ENCODE measurements around the gene AP5B1. TPM values are rescaled to one million over a fixed set of nuclear protein-coding genes. Genes with fewer than 3 reads are reported as not detected.
"Not testable (repeated sequence)": the region's sequence is repeated elsewhere in the genome, so short reads cannot be mapped to it uniquely, and the experiment has no call there.

AP5B1 gene
- total RNA-seq, 1 experiment from 2014 or later = 10.7 TPM

DNA sequence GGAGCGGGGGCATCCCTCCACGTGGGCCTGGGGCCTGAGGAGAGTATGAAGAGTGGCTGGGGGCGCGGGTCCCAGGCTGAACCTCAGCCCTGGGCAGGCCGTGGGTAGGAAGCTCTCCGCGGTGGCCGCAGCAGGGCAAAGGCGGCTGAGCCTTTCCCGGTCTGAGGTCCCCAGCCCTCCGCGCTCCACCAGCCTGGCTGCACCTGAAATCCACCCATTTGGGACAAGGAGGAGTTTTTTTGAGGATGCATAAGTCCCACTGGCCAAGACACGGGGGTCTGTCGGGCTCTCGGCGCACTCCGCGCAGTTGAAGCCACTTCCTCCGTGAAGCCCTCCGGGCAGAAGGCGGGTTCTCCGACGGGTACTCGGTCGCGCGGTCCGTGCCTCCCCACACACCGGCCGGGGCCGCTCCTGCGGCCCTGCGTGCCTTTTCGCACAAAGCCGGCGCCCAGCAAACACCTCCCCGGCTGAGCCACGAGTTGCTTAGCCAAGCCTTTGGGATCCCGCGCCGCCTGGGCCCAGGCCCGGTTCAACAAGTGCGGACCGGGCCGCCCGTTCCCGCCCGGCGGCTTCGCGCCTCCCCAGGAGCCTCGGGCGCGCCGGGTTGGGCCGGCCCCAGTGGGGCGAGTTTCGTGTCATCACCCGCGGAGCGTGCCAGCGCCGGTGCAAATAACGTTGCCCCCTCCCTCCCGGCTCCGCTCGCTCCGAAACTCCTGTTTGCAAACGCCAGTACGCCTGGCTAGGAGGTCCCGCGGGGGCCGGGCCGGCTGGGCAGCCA, 5.4 kb upstream of the AP5B1 start:
- no peak for DNase-seq (ENCODE audit: low read depth)

DNA sequence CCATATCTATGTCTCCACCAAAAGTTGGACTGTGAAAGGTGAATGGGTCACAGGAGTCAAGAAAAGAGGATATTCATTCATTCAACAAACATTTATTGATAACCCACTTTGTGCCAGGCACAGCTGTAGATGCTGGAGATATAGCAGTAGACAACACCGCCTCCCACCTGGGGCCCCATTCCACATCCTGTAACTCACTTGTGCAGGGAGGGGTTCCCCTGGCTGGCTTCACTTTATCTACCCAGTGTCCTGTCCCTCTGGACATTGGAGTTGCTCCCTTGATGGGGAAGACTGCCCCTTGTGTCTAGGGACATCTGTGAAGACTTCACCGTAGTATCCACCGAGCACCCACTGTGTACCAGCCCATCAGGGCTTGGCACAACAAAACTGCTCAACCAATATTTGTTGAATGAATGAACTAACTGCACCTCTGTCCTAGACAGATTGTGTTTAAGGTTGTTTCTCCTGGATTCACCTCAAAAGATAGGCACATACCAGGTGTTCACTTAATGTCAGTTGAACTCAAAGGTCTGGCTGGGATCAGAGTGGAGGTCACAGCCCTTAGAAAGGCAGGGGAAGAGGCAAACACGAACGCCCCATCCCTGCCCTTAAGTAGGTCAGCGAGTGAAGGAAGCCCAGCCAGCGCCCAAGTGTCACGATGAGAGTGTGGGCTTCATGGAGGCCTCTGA, 4.7 kb upstream of the AP5B1 start:
- DNase-seq (ENCODE audit: low read depth) = no peak

DNA sequence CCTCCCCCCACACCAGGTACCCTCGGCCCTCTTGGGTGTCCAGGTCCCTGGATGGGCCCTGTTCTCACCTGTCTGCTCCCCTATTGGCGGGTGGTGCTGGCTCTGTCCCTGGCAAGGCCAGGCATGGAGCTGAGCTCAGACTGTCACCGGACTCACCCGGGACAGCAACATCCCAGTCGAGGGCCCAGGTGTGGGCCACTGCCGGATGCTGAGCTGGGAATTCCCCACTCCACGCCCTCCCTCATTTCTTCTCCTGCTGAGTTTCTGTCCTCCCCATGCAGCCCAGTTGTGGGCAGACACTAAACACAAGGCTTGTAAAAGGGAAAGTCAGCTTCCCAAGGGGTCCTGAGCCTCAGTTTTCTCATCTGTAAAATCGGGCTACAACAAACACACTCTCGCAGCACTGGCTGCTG, 2.0 kb upstream of the AP5B1 start:
- no peak for DNase-seq (ENCODE audit: low read depth)

DNA sequence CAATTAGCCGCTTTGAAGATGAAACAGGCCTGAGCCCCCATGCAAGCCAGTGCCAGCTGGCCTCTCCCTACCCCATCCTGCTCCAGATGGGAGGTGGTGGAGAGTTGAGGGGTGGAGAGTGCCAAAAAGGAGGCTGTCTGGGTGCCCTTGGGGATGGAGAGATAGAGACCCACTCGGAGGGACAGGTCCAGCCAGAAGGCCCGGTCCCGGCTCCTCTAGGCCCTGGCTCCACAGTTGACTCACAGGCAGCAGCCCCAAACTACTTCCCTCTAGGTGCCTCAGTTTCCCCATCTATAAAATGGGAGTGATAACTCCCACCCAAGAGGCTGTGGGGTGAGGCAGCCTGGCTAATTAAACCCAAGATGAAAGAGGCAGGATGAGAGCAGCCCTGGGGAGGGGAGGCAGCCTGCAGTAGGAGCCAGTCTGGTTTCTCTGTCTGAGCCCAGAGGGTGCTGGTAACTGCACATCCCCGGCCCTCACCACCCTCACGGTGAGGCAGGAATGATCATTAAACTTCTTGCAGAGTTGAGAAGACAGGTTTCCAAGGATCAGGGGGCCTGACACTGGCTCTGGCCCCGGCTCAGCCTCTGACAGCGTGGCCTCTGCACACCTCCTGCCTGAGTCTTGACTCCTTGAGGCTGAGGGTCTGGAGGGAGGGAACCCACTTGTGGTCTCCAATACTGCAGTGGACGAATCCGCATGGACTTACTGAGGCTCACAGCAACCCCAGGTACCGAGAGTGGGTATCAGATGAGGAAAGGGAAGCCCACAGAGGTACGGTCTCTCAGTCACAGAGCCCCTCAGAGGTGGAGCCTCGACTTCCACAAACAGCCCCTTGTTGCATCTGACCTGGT, 1.4 kb upstream of the AP5B1 start:
- DNase-seq (ENCODE audit: low read depth) = no peak

DNA sequence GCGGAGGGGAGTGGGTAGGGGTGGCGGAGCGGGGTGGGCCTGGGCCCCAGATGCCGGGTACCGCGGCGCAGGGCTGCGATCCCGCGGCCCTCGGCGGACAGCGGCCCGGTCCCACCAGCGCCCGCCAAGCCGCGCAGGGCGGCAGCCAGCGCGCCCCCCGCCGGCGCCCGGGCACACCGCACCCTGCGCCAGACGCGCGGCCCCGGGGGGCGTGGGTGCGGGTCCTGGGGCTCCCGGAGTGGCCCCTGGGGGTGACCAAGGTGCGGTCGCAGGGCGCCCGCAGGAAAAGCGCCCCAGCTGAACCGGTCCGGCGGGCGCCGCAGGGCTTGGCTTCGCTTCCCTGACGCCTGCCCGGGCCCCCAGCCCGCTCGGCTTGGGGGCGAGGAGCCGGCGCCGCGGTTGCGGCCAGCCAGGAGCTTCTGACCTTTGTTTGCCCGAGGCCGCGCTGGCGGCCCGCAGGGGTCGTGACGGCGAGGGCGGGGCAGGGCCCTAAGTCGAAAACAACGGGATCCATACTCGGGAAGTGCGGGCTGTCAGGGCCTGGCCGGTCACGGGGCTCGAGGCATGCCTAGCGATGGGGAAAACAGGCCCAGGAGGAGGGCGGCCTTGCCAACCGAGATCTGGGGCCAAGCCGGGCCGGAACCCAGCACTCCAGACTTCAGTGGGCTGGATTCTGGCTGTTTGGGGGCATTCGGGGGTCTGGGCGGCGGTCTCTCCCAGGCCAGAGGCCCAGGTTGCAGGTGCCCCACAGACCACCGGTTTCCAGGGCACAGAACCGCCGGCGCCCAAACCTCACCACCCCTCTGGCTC, 581 bp upstream of the AP5B1 start:
- DNase-seq (ENCODE audit: low read depth) = no peak

DNA sequence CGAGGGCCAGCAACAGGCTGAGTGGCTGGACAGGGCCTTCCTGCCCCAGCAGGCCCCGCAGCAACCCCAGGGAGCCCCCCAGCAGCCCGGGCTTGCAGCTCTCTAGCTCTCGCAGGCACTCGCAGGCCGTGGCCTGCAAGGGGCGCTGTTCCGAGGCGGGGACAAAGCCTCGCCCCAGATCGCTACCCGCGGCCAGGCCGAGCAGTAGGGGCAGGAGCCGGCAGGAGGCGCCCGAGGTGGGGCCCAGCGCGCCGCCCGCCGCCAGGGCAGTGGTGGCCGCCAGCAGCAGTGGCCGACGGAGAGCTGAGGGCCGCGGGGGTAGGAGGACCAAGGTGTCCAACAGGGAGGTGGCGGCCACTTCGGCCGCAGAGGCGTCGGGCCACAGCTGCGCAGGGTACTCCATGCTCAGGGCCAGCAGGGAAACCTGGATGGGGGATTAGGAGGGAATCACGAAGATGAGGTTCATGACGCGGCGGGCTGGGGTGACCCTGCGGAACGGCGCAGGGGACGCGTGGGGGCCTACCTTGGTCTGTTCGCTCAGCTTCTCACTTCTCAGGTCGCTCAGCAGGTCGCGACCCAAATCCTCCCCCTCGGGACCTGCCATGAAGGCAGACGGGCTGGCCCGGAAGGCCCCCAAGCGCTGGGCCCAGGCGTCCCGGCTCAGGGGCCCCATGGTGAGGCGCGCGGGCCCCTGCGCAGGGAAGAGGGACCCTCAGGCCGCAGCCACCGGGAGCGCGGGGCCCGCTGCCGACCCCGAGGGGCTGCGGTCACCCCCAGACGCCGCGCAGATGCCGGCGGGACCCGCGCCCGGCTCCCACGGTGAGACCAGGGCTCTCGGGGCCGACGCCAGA, 632 bp downstream of the AP5B1 start:
- peak; percentile 84 for DNase-seq (ENCODE audit: low read depth)

DNA sequence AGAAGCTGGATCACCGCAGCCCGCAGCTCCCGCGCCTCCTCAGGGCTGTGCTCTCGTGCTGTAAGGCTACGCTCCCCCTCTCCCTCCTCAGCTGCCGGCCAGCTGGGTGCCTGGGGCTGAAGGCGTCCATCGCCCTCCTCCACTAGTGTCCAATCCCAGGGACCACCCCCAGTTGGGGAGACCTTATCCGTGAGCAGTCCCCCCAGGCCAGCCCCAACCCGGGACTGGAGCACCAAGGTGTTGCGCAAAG, 1.2 kb downstream of the AP5B1 start:
- DNase-seq (ENCODE audit: low read depth) = no peak

GRCh38 chr11:65778901-65779668, 1.7 kb downstream of the AP5B1 start:
- DNase-seq (ENCODE audit: low read depth) = no peak

GRCh38 chr11:65778431-65778900, 2.3 kb downstream of the AP5B1 start:
- DNase-seq (ENCODE audit: low read depth) = no peak

- DNase-seq (ENCODE audit: low read depth) = no peak
These were observed 2.9 kb downstream of the AP5B1 start for GRCh38 chr11:65777821-65778361.

DNA sequence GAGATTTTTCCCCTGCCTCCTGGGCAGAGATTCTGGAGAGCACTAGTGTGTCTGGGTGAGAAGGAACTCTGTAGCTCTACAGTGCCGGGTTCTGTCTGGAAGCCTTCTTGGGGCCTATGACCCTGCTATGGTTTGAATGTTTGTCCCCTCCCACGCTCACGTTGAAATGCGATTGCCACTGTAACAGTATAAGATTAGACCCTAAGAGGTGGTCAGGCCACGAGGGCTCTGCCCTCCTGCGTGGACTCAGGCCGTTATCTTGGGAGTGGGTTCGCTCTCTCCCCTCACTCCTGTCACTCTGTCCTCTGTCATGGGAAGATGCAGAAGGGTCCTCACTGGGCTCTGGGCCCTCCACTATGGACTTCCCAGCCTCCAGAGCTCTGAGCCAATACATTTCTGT, 3.5 kb downstream of the AP5B1 start:
- no peak for DNase-seq (ENCODE audit: low read depth)

DNA sequence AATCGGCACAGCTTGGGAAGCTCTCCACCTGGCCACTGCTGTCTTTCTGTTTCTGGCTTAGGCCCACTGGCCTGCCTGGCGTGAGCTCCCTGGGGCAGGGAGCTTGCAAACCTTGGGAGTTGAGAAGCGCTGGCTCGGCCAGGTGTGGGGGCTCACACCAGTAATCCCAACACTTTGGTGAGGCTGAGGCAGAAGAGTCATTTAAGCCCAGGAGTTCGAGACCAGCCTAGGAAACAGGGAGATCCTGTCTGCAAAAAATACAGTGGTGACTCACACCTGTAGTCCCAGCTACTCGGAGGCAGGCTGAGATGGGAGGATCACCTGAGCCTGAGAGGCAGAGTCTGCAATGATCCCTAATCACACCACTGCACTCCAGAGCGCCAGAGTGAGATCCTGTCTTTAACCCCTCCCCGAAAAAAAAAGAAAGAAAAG, 4.0 kb downstream of the AP5B1 start:
- no peak for DNase-seq (ENCODE audit: low read depth)

- DNase-seq (ENCODE audit: low read depth) = no peak
These were observed 4.6 kb downstream of the AP5B1 start for GRCh38 chr11:65776196-65776595.

- DNase-seq (ENCODE audit: low read depth) = no peak
These were observed 6.1 kb downstream of the AP5B1 start for GRCh38 chr11:65774525-65775306.

DNA sequence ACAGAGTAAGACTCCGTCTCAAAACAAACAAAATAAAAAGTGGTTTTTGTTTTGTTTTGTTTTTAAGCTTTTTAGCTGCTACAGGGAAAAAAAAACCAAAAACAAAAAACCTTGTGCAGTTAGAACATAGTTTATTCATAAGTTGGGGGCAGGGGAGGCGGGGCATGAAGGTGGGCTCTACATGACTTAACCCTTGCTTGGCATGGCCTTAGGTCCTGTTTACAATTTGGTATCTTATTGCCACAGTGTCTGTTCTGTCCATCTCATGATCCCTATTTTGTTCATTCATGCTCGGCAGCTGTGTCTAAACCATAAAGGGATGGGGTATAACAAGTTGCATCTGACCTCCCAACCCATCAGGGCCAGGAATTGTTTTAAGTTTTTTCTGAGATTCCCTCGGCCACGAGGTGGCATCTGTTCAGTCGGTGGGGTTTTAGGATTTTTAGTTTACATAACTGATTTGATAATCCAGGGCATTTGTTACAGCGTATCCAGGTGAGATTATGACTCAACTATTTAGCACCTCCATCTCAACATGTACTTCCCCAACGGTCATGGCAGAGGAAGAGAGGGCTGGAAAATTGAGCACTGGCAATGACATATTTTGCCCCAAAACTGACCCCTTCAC, 6.9 kb downstream of the AP5B1 start:
- no peak for DNase-seq (ENCODE audit: low read depth)

DNA sequence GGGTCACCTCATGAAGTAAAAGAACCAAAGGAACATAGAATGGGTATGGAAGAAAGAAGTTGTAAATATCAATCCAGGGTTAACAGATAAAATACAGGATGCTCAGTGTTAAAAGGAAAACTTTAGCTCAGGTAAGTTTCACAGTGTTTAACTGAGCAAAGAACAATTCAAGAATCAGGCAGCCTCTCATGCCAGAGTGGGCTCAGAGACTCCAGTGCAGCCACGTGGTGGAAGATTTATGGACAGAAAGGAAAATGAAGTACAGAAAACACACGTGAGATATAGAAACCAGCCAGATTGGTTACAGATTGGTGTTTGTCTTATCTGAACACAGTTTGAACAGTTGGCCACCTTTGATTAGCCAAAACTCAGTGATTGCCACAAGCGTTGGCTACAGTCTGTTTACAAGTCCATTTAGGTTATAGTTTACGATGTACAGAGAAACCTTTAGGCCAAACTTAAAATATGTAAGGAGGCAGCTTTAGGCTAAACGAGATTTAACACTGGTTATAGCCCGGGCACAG, 9.1 kb downstream of the AP5B1 start:
- no peak for DNase-seq (ENCODE audit: low read depth)

DNA sequence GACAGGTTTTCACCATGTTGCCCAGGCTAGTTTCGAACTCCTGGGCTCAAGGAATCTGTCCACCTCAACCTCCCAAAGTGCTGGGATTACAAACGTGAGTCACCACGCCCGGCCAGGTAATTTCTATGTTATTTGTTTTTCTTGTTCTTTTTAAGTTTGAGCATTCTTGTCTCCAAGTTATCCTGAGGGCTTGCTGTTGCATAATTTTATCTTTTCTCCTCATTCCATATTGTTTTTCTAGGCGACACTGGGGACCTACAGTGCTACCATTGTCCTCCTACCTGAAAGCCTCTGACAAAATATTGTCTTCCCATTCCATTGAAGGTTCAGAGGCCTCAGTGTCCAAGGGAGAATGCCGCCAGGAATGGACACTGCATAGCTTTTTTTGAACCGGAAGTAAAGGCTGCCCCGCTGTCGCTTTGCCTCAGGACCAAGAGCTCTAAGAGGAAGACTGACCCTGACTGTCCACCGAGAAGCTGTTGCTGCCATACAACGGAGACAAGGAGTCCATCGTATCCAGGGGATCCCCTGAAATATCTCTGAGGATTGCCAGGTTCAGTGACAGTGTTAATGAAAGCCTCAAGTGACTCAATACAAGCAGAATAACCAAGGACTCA, 9.7 kb downstream of the AP5B1 start:
- no peak for DNase-seq (ENCODE audit: low read depth)

GRCh38 chr11:65767806-65768205, 13.0 kb downstream of the AP5B1 start:
- DNase-seq (ENCODE audit: low read depth) = not testable (repeated sequence)

All from Daoy (cell line).